Right forelimb (tissue), 1 donor: ENCODE data around the gene MLC1.

Experiments used
- DNase-seq: peaks from one replicate; pipeline ENCODE4 v3.0.0-alpha.2; 2018

MLC1 gene

DNA sequence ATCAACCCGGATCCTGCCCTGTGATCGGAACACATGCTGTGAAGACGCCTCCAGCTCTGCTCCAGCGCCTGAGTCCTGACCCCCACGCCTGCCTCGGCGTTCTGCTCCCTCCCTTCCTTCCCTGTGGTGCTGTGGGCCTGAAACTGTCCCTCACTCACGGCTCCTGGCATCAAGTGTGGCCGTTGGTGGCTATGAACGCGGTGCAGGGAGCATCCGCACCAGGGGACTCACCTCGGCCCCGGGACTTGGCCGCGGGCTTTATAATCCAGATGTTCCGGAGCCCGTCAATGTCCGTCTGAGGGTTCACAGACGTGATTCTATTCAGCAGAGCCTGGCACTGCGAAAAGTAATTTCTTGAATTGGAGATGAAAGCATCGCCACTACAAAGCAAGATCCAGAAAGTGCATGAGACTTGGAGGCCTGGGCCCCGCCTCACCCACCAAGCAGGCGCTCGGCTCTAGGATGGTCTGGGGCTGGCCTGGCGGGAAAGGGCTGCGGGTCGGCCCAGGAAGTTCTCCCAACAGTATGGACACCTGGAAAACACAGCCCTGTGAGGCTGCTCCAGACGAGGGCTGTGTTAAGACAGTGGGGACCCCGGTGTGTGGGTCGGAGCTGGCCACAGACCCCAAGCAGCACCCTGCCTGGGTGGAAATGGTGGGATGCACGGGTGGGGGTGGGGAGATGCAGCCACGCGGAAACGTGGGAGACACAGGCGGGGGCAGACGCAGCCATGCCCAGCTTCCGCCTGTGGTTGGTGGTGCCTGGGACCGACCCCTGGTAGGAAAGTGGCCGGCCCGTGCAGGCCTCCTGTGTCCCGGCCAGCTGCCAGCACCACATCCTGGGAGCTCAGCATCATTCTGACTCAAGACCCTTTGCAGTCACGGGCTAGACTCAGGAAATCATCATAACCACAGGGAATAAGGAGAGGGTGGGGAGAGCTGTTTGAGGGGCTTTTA is 50.8 kb downstream of the MLC1 start:
- DNase-seq, result no peak

DNA sequence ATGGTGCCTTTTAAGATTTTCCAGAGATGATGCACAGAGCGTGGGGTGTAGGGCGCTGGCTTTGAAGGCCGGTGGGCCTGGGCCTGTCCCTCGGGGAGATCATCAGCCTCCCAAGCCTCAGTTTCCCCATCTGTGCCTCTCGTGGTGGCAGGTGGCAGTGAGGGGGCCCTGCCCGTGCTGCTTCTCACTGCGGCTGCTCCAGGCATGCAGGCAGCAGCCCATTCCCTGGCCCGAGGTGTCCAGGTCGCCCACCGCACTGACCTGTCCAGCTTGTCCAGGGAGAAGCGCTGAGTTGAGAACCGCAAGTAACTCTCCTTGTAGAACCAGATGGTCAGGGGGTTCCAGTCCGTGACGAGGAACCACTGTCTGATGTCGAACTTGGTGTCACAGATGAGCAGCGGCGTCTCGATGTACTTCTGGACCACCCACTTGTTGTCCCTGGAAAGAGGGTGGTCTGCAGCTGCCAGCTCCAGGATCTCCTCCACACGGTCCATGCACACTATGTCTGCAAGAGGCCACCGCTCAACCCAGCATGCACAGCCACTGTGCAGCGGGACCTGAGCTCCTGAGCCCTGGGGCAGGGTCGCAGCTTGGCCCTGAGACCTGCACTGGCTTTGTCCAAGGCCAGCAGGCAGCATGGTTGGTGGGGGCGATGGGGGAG is 52.2 kb downstream of the MLC1 start:
- no peak for DNase-seq

GRCh38 chr22:50032109-50032871 is 52.9 kb downstream of the MLC1 start:
- DNase-seq, result no peak

DNA sequence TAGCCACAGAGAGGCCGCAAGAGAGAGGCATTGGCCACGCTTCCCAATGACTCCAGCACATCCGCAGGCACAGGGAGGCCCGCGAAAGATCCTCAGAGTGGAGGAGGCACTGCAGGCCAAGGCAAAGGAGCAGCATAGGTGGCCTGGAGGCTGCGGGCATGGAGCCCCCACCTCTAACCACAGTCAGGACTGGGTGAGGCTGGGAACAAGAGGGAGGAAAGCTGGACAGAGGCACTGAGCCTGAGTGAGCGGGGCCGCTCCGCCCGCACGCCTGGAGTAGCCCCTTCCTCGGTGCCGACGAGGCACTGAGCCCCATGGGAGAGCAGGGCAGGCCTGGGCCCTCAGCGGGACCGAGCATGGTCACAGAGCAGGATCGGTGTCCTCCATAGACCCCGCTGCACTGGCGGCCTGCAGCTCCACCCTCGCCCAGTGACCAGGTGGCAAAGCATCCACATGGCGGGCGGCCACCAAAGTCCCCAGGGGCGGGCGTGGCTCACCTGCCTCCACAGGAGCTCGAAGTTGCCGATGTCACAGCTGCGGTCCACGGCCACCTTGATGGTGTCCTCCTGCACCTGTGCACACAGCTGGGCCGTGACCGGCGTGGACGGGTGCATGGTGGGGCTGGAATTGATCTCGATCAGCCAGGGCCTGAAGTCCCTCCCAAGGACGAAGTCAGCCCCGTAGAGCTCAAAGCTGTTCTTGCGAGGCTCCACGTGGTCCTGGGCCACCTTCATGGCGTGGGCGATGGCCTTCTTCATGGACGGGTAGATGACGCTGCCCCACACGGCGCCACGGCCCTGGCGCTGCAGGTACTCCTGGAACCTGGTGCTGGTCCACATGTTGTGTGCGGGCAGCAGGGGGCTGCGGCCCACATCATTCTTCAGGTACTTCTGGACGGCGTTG is 53.8 kb downstream of the MLC1 start:
- DNase-seq, result no peak

DNA sequence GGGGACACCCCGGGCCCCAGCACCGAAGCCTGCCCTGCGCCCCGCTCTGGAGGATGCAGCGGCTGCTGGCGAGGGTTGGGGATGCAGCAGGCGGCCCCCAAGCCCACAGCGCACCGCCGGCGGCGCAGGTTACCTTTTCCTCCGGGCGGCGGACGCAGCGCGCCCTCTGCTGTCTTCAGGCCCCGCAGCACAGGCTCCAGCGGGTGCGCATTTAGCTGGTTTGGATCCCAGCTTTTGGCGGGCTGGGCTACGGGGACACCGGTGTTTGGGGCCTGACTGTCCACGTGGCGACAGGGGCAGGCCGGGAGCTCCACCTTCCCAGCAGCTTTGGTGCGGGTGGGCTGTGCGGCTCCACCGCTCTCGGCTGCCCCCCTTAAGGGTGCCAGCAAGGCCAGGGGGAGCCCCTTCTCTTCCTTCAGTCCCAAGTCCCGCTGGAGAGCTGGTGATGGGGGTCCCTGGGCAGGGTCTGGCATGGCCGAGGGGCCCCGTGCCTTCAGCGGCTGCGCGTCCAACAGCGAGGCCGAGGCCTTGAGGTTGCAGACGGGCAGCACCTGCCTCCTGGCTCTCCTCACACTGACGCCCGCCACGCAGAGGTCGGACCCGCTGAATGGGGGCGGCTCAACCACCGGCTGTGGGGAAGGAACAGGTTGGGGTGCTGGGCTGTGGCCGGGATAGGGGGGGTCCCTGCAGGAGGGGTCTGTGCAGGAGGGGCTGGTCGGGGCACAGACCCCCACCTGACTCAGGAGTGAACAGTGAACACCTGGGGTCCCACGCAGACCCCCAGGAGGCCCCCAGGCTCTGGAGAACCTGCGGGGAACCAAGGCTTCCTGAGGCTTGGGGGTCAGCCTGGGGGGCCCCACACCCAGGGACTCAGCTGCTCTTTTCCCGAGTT is 54.7 kb downstream of the MLC1 start:
- DNase-seq, result peak; percentile 71

- no peak for DNase-seq
Observed at GRCh38 chr22:50027639-50028537, 57.3 kb downstream of the MLC1 start.

DNA sequence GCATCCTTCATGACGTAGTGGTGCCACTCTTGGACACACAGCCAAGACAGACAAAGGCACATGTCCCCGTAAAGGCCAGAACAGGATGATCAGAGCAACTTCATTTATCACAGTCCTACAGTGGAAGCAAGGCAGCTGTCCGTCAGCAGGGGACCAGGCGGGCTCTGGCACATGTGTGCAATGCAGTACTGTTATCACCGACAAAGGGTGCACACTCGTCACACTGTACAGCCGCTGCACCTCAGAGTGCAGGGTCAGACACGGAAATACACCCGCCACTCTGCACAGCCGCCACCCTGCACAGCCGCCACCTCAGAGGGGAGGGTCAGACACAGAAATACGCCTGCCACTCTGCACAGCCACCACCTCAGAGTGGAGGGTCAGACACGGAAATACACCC is 59.2 kb downstream of the MLC1 start:
- no peak for DNase-seq

DNA sequence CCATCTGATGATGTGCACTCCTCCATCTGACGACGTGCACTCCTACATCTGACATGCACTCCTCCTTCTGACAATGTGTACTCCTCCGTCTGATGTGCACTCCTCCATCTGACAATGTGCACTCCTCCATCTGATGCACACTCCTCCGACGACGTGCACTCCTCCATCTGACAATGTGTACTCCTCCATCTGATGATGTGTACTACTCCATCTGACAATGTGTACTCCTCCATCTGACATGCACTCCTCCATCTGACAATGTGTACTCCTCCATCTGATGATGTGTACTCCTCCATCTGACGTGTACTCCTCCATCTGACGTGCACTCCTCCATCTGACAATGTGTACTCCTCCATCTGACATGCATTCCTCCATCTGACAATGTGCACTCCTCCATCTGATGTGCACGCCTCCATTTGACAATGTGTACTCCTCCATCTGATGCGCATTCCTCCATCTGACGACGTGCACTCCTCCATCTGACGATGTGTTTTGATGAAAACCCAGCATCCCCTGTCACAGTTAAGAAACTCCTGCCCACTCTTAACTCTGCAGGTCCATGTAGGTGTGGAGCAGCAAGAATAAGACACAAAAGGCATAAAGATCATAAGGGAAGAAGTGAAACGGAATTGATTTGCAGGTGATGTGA is 62.9 kb downstream of the MLC1 start:
- no peak for DNase-seq

DNA sequence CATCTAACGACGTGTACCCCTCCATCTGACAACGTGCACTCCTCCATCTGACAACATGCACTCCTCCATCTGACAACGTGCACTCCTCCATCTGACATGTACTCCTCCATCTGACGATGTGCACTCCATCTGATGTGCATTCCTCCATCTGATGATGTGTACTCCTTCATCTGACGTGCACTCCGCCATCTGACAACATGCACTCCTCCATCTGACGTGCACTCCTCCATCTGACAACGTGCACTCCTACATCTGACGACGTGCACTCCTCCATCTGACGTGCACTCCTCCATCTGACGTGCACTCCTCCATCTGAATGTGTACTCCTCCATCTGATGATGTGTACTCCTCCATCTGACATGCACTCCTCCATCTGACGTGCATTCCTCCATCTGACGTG is 64.6 kb downstream of the MLC1 start:
- DNase-seq, result no peak

DNA sequence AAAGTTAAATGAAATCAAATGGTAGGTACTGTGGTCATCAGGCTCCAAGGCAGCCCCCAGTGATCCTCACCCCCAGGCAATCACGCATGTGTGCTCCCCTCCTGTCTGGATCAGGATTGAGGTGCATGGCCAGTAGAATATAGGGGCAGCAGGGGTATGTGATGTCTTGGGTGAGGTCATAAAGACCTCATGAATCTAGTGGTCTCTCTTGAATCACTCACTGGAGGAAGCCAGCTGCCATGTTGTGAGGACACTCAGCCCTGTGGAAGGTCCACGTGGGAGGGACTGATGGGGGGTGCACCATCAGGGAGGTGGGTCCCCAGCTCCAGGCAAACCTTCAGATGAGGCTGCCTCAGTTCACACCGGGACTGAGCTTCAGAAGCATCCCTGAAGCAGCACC is 65.9 kb downstream of the MLC1 start:
- DNase-seq, result peak; percentile 30

DNA sequence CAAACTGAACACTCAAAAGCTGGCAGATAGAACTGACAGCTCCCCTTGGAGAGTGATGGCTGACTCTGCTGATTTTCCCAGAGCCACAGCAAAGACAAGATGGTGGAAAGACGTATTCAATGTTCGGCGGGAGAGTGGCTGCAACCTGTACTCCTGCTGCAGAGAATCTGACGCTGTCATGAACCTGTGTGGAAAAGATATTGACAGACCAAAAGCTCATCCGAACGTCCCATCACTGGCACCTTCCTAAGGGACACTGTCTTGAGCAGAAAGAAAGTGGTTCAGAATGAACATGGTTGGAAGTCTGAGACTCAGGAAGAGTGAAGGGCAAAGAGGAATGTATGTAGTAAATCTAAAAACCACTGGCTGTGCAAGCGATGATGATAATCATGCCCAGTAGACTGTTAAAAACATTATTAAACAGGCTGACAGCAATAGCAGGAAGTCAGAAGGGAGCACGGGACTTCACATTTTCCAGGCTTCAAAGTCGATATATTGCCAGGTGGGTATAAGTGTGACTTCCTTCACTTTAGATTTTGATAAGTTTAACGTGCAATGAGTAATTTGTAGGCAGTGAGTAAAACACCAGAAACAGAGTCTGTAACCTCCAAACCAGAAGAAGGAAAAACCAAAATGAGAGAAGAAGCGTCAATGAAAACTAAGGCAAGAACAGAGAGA is 66.5 kb downstream of the MLC1 start:
- DNase-seq, result no peak

DNA sequence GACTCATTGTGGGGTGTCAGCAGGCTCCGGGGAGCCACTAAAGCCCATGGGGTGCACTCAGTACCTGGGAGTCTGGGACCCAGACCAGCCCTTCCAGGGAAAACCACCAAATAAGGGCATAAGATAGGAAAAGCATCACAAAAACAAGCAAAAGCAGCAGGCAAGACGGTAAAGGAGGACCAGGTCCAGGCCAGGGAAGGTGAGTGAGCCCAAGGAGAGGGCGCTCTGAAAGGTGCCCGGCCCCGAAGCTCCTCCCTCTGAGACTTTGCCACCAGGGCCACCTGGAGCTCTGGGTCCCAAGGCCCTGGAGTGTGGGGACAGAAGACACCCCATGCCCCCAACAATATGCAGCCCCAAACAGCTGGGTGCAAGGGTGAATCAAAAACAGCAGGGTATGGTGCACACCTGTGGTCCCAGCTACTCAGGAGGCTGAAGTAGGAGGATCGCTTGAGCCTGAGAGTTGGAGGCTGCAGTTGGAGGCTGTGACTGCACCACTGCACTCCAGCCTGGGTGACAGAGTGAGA is 67.5 kb downstream of the MLC1 start:
- no peak for DNase-seq

DNA sequence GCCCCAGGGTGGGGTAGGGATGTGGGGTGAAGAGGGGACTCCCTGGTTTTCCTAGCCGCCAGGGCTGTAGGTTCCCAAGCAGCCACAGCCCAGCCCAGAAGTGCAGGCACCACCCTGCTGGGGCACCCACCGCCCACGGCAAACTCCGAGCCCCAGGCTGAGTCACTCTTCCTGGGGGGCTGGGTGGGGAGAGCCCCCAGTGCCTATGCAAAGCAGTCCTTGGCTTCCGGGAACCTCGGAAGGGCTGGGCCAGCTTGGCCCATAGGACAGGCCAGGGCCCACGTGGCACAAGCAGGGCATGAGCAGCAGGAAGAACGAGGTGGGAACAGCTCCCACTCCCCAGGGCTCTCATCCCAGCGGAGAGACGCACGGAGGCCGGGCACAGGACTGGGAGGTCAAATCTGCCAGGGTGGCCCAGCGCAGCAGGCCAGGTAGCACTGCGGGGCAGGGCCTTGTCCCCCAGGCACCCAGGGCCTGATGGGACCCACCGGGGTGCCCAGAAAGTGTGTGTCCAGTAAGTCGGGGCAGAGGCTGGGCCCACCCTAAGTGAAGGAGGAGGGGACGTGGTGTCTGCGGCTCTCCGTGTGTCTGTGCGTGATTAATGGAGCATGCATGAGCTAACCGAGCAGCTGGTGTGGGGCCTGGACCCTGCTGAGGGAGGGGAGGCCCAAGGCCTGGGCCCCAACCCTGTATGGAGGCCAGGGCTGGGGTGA is 68.1 kb downstream of the MLC1 start:
- DNase-seq, result peak; percentile 23

GRCh38 chr22:50016308-50016987 is 68.8 kb downstream of the MLC1 start:
- DNase-seq, result peak; percentile 29

DNA sequence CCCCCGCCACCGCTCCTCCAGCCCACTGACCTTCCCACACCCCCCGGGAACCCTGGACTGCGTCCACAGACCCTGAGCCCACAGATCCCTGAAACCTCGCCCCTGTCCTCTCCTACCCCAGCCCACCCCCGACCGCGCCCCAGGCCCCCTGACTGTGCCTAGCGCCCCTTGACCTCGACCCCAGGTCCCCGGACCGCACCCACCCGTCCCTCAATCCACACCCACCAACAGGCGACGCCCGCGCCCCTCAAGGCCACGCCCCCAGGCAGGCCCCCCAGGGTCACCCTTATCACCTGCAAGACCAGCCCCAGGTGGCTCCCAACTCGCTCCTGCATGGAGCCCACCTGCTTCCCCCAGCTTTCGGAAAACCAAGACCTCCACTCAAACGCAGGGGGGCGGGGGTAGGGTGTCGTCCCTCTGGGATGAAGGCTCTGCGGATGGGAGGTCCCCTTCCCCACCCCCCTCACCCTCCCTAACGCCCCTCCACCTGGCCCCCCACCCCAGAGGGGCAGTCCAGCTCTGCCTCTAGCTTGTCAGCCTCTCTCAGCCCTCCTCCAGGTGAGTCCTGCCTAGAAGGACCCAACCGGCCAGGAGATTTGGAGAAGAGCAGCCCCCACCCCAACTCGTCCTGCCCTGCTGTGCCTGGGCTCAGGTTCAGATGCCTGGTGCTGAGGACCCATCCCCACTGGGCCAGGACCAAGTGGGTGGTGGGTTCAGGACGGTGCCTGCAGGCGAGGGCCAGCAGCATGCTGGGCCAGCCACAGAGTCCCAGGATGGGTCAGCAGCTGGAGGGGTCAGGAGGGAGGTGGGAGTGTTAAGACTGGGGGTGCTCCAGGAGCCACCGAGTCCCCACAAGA is 69.5 kb downstream of the MLC1 start:
- DNase-seq, result peak; percentile 30

GRCh38 chr22:50014655-50015401 is 70.4 kb downstream of the MLC1 start:
- DNase-seq, result no peak
